Measurements from ENCODE around the gene FAM13A.

- no peak for TF ChIP-seq FOXM1 (IDR thresholded peaks at IDR 0.05; ENCODE audit: borderline replicate concordance)
- no peak for TF ChIP-seq SP1 (IDR thresholded peaks at IDR 0.05)
- no peak for TF ChIP-seq FOXK2 (IDR thresholded peaks at IDR 0.05)
- no peak for TF ChIP-seq ARNT (IDR thresholded peaks at IDR 0.05)
Observed at GRCh38 chr4:88788424-88788823, 268.6 kb downstream of the FAM13A start.

Data from HEK293T (cell line).